Fibroblast of lung (primary cell): ENCODE results near the gene ZNF688. TPM values are rescaled to one million over a fixed set of nuclear protein-coding genes. Genes with fewer than 3 reads are reported as not detected.

Experiments
- DNase-seq, 2 donors: peaks; one replicate each; pipeline versions ENCODE4 v3.0.0 to v3.0.0-alpha.2; 2010; ENCODE audit warnings: low read depth in 2 of 2
- H2AFZ ChIP-seq: 2 replicates; pipeline ENCODE4 v1.5.1; 2012; ENCODE audit warnings: low read length, control low read depth, inconsistent platforms
- H3K27ac ChIP-seq: 2 replicates; pipeline ENCODE4 v1.5.1; 2011; ENCODE audit warnings: low read length, control low read depth; ENCODE audit not compliant: insufficient read depth
- H3K27me3 ChIP-seq: 2 replicates; pipeline ENCODE4 v1.5.1; 2011; ENCODE audit warnings: mild to moderate bottlenecking, low read length; ENCODE audit not compliant: control insufficient read depth, insufficient read depth
- H3K36me3 ChIP-seq: 2 replicates; pipeline ENCODE4 v1.5.1; 2011; ENCODE audit warnings: low read length; ENCODE audit not compliant: control insufficient read depth, insufficient read depth
- H3K4me1 ChIP-seq: 2 replicates; pipeline ENCODE4 v1.5.1; 2011; ENCODE audit warnings: low read length; ENCODE audit not compliant: control insufficient read depth, insufficient read depth; ENCODE audit errors: extremely low read depth
- H3K4me2 ChIP-seq: 2 replicates; pipeline ENCODE4 v1.5.1; 2011; ENCODE audit warnings: low read length, control low read depth; ENCODE audit not compliant: insufficient read depth; ENCODE audit errors: extremely low read depth
- H3K4me3 ChIP-seq, 4 experiments: fragments of 200-600 bp in 1 of 4; sonication (generic) in 1 of 4; replicated peaks in 1 of 4; 2 replicates each; pipeline ENCODE4 v1.5.1; 2011 to 2016; ENCODE audit warnings: low read length in 4 of 4, low read depth in 3 of 4, mild to moderate bottlenecking in 3 of 4, control low read depth in 2 of 4, inconsistent platforms in 1 of 4, mixed read lengths in 1 of 4; ENCODE audit not compliant: insufficient read depth in 1 of 4; ENCODE audit errors: control extremely low read depth in 1 of 4
- H3K79me2 ChIP-seq: 2 replicates; pipeline ENCODE4 v1.5.1; 2012; ENCODE audit warnings: mild to moderate bottlenecking, low read length, inconsistent platforms; ENCODE audit not compliant: control insufficient read depth, insufficient read depth
- H3K9ac ChIP-seq: 2 replicates; pipeline ENCODE4 v1.5.1; 2011; ENCODE audit warnings: mild to moderate bottlenecking, low read length, control low read depth; ENCODE audit not compliant: insufficient read depth
- H3K9me3 ChIP-seq: 2 replicates; pipeline ENCODE4 v1.5.1; 2012; ENCODE audit warnings: low read depth, low read length; ENCODE audit not compliant: control insufficient read depth, insufficient read depth
- H4K20me1 ChIP-seq: 2 replicates; pipeline ENCODE4 v1.5.1; 2011; ENCODE audit warnings: low read length; ENCODE audit not compliant: control insufficient read depth, insufficient read depth; ENCODE audit errors: extremely low read depth
- CTCF ChIP-seq, 2 donors: IDR thresholded peaks in 1 of 2; conservative IDR thresholded peaks in 1 of 2; 1 replicate in 1 of 2; 2 replicates in 1 of 2; pipeline ENCODE4 v1.5.1; 2011 to 2012; ENCODE audit warnings: low read length in 2 of 2, control low read depth in 1 of 2, inconsistent platforms in 1 of 2, low read depth in 1 of 2, mild to moderate bottlenecking in 1 of 2
- EZH2 ChIP-seq: IDR thresholded peaks from 2 replicates; pipeline ENCODE4 v1.5.1; 2012; ENCODE audit warnings: low read length, control low read depth, mild to moderate bottlenecking; ENCODE audit errors: missing control alignments
- polyA plus RNA-seq, 2 donors: library from polyadenylated mRNA; depleted of rRNA in 1 of 2; stranded (reverse) in 1 of 2; unstranded in 1 of 2; fragments of >200 nt; gene quantifications; 2 replicates each; pipeline ENCODE4 v1.2.1, GENCODE V29; 2011 to 2012; ENCODE audit warnings: missing spikeins in 1 of 2
- total RNA-seq: library from RNA; depleted of rRNA; stranded (reverse); fragments of >200 nt; gene quantifications from 2 replicates; pipeline ENCODE4 v1.2.1, GENCODE V29; 2014

ZNF688 gene
- total and polyA plus RNA-seq, 2 donors (not counting 1 experiment from before 2014, with no cell fraction given) = 3.0 to 12.9 TPM

DNA sequence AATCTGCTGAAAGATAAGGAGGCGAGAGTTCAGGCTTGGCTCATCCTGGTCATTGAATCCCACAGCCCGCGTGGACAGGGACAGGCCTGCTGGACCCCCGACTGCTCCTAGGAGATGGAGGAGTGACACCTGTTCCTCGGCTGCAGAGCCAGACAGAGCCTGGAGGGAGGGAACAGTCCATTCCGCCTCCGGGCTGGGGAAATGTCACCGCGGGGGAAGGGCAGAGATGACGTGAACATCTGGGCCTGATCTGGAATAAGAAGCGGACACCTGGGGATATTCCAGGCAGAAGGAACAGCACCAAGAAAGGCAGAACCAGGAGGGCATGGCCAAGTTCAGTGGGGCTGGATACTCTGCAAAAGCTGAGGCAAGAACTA, 38.4 kb downstream of the ZNF688 start:
- no peak overlapping the region for H3K4me2 ChIP-seq
- H3K27ac ChIP-seq = no peak overlapping the region
- H2AFZ ChIP-seq = no peak overlapping the region
- no peaks in the 10 kb centered on the region for H3K9me3 ChIP-seq
- H3K79me2 ChIP-seq = no peaks in the 10 kb centered on the region
- no peak overlapping the region for H3K4me3 ChIP-seq
- H4K20me1 ChIP-seq = no peaks in the 10 kb centered on the region
- no peak overlapping the region for H3K9ac ChIP-seq
- peaks cover 1% of the 10 kb centered on the region for H3K36me3 ChIP-seq
- no peaks in the 10 kb centered on the region for H3K27me3 ChIP-seq
- peaks cover 6% of the 10 kb centered on the region for H3K4me1 ChIP-seq
- no peak for DNase-seq
- no peak for TF ChIP-seq CTCF (conservative IDR thresholded peaks at IDR 0.05 in 1 of 2, IDR thresholded peaks at IDR 0.05 in 1 of 2; ENCODE audit: low read depth in 1 of 2, low read length in 2 of 2)
- no peak for TF ChIP-seq EZH2

DNA sequence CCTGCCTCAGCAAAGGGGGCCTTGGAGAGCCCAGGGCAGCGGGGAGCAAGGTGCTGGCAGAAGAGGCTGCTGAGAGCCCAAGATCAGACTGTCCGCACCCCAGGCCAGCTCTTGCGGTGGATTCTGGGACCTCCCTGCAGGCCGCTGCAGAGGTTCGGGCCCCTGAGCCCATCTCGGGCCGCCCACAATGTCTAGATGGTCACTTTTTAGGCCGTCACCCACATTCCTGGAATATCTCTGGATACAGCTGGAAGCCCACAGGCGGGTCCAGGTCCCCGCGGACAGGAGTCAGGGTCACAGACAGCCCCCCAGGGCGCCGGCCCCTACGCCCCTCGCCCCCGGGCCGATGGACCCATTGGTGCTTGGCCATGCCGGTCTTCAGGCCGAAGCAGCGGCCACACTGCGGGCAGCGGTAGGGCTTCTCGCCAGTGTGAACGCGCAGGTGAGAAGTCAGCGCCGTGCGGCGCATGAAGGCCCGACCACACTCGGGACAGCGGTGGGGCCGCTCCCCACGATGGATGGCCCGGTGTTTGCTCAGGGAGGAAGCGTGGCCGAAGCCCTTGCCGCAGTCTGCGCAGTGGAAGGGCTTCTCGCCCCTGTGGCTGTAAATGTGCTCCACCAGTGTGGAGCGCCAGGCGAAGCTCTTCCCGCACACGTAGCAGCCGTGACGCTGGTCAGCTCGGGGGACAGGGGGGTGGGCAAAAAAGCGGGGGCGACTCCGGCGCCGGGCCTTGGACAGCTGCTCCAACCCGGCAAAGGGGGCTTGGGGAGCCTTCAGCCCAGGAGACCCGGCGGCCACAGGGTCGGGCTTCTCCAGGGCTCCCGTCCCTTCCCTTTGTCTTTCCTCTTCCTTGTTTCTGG, 39.0 kb downstream of the ZNF688 start:
- Histone ChIP-seq H2AFZ (no peak overlapping the region), H3K4me1 (peaks cover 8% of the 10 kb centered on the region), H4K20me1 (no peaks in the 10 kb centered on the region), H3K9me3 (no peaks in the 10 kb centered on the region), H3K4me2 (no peak overlapping the region), H3K9ac (no peak overlapping the region), H3K79me2 (no peaks in the 10 kb centered on the region), H3K27ac (no peak overlapping the region), H3K36me3 (peaks cover 1% of the 10 kb centered on the region), H3K27me3 (no peaks in the 10 kb centered on the region), H3K4me3 (no peak overlapping the region)
- TF ChIP-seq CTCF (conservative IDR thresholded peaks at IDR 0.05 in 1 of 2, IDR thresholded peaks at IDR 0.05 in 1 of 2; ENCODE audit: low read depth in 1 of 2, low read length in 2 of 2) (no peak), EZH2 (no peak)
- DNase-seq = no peak

- Histone ChIP-seq H3K9ac (no peak overlapping the region), H3K4me3 (no peak overlapping the region), H3K27ac (no peak overlapping the region), H3K9me3 (no peaks in the 10 kb centered on the region), H3K4me2 (no peak overlapping the region), H3K4me1 (peaks cover 6% of the 10 kb centered on the region), H3K79me2 (no peaks in the 10 kb centered on the region), H4K20me1 (no peaks in the 10 kb centered on the region), H3K27me3 (no peaks in the 10 kb centered on the region), H3K36me3 (peaks cover 1% of the 10 kb centered on the region), H2AFZ (no peak overlapping the region)
- no peak for DNase-seq
- no peak for TF ChIP-seq EZH2
- no peak for TF ChIP-seq CTCF (conservative IDR thresholded peaks at IDR 0.05 in 1 of 2, IDR thresholded peaks at IDR 0.05 in 1 of 2; ENCODE audit: low read depth in 1 of 2, low read length in 2 of 2)
Observed at GRCh38 chr16:30530163-30531037, 41.1 kb downstream of the ZNF688 start.
